PFSK-1 (cell line): ENCODE measurements around the gene RPL31.

Source experiments
- FOXP2 ChIP-seq: optimal IDR thresholded peaks from 2 replicates; pipeline ENCODE3; 2011; ENCODE audit warnings: borderline replicate concordance, control low read depth, inconsistent platforms; ENCODE audit not compliant: insufficient read depth; ENCODE audit errors: extremely low read length, extremely low read depth
- POLR2AphosphoS5 ChIP-seq: IDR thresholded peaks from 2 replicates; pipeline ENCODE4 v1.6.1; 2012; ENCODE audit warnings: low read depth, mild to moderate bottlenecking, control low read depth, low read length, moderate library complexity
- REST ChIP-seq, 2 experiments: IDR thresholded peaks; 2 replicates each; pipeline versions ENCODE4 v1.6.1 to v1.8.0; 2011 to 2012; ENCODE audit warnings: low read depth in 2 of 2, low read length in 2 of 2, control low read depth in 1 of 2, inconsistent platforms in 1 of 2, mild to moderate bottlenecking in 1 of 2, moderate library complexity in 1 of 2; ENCODE audit not compliant: insufficient read depth in 1 of 2
- SIN3A ChIP-seq: IDR thresholded peaks from 2 replicates; pipeline ENCODE4 v1.6.1; 2012; ENCODE audit warnings: mild to moderate bottlenecking, low read length, moderate library complexity, borderline replicate concordance; ENCODE audit not compliant: insufficient read depth
- TAF1 ChIP-seq: IDR thresholded peaks from 2 replicates; pipeline ENCODE4 v1.6.1; 2012; ENCODE audit warnings: low read length, control low read depth, borderline replicate concordance; ENCODE audit not compliant: insufficient read depth

The RPL31 gene

GRCh38 chr2:100980046-100980445, 22.0 kb upstream of the RPL31 start:
- no peak for TF ChIP-seq FOXP2
- TF ChIP-seq REST (IDR thresholded peaks at IDR 0.05; ENCODE audit: insufficient read depth in 1 of 2, low read depth in 2 of 2, low read length in 2 of 2): no peak
- no peak for TF ChIP-seq TAF1
- no peak for TF ChIP-seq POLR2AphosphoS5

GRCh38 chr2:100981011-100981410, 21.1 kb upstream of the RPL31 start:
- no peak for TF ChIP-seq SIN3A

GRCh38 chr2:100982431-100982861, 19.6 kb upstream of the RPL31 start:
- TF ChIP-seq REST (IDR thresholded peaks at IDR 0.05; ENCODE audit: insufficient read depth in 1 of 2, low read depth in 2 of 2, low read length in 2 of 2): no peak
- TF ChIP-seq SIN3A: no peak
- no peak for TF ChIP-seq POLR2AphosphoS5
- no peak for TF ChIP-seq FOXP2
- TF ChIP-seq TAF1: no peak

DNA sequence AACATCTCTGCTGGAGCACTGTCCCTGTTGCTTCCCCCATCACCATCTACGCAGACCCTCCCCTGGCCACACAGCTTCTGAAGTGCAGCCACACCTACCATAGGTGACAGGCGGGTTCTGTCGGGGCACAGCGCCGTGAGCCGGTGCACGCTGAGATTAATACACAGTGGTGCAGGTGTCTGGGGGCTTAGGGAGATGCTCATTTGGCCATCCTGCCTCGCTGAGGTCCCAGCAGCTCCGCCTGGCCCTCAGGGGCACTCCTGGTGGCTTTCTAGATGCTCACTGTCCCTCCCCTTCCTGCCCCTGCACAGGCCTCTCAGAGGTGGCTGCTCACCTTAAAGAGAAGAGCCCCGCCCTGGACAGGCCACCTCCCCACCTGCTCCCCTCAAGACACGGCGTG, 18.9 kb upstream of the RPL31 start:
- no peak for TF ChIP-seq TAF1
- TF ChIP-seq SIN3A: no peak
- TF ChIP-seq REST (IDR thresholded peaks at IDR 0.05; ENCODE audit: insufficient read depth in 1 of 2, low read depth in 2 of 2, low read length in 2 of 2): no peak

DNA sequence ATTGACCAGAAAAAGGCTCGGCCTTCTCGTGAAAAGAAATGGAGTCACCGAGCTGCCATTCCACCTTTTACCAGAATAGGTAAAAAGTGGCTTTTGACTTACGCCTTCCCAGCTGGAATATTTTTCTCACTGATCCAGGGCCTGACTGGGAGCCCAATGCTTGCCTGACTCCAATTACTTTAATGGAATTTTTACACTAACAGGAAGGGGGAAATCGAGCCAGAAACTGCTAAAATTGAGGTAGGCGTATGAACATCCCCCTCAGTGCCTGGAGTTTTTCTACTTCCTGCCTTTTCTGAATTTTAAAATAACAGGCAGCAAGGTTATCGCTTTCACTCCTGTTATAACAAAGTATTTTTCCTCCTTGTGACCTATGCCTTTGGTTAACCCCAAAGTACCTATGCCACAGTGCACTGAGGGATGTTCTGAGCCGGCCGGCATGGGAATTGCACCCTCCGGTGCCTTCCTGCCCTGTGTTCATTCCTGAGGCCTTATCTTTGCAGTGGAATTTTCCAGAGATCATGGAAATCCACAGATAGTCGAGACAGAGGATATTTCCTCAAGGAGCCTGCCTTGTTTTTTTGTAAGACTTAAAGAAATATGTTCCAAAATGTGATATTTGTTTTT, 18.3 kb upstream of the RPL31 start:
- TF ChIP-seq REST (IDR thresholded peaks at IDR 0.05; ENCODE audit: insufficient read depth in 1 of 2, low read depth in 2 of 2, low read length in 2 of 2) (no peak), SIN3A (no peak), POLR2AphosphoS5 (no peak), TAF1 (no peak), FOXP2 (no peak)
